Testis (tissue), 3 donors: Measurements from ENCODE around the gene MACROD2. TPM values are rescaled to one million over a fixed set of nuclear protein-coding genes. Genes with fewer than 3 reads are reported as not detected.
"Not testable (repeated sequence)": the region's sequence is repeated elsewhere in the genome, so short reads cannot be mapped to it uniquely, and the experiment has no call there.

Experiments
- DNase-seq: peaks from one replicate; pipeline ENCODE4 v3.0.0-alpha.2; 2019
- H3K27ac ChIP-seq, 2 donors: fragments of 200-600 bp; sonication (generic); one replicate each; pipeline ENCODE4 v1.5.1; 2019
- H3K27me3 ChIP-seq: fragments of 200-600 bp; sonication (generic); one replicate; pipeline ENCODE4 v1.5.1; 2019
- H3K36me3 ChIP-seq: fragments of 200-600 bp; sonication (generic); one replicate; pipeline ENCODE4 v1.5.1; 2017; ENCODE audit warnings: low read depth; ENCODE audit errors: missing control alignments
- H3K4me1 ChIP-seq: fragments of 200-600 bp; sonication (generic); one replicate; pipeline ENCODE4 v1.5.1; 2019
- H3K4me3 ChIP-seq, 2 donors: fragments of 200-600 bp; sonication (generic); one replicate each; pipeline ENCODE4 v1.5.1; 2017 to 2019
- H3K9me3 ChIP-seq: fragments of 200-600 bp; sonication (generic); one replicate; pipeline ENCODE4 v1.5.1; 2017
- POLR2A ChIP-seq: fragments of 450-650 bp; IDR thresholded peaks from one replicate; pipeline ENCODE4 v1.6.1; 2017; ENCODE audit warnings: antibody characterized with exemption, mild to moderate bottlenecking, moderate library complexity
- WGBS, 2 donors: methylation state at CpG; one replicate each; pipeline ENCODE4 v1.1.5; 2018; 5-methylcytosine and 5-hydroxymethylcytosine counted together
- intact Hi-C: fragments of 100-400 bp; cut with DNase I; formaldehyde crosslinking; loops from one replicate; pipeline ENCODE4 v1.15.1; 2023; ENCODE audit warnings: low total_unique reads
- polyA plus RNA-seq: library from polyadenylated mRNA; stranded (reverse); fragments of 350-450 nt; fragmentation: Illumina TruSeq; extraction: RNeasy Lipid Tissue Mini Kit (QIAGEN cat#74804); gene quantifications from one replicate; pipeline ENCODE4 v1.2.3, GENCODE V29; 2014; ENCODE audit warnings: low read depth, low replicate concordance; ENCODE audit not compliant: insufficient read depth
- total RNA-seq, 2 donors: library from RNA; depleted of rRNA; stranded (reverse); fragments of >200 nt; gene quantifications; one replicate each; pipeline ENCODE4 v1.2.3, GENCODE V29; 2016
- TF ChIP-seq, protein P1 (sequence below), 3 experiments: fragments of 450-650 bp in 2 of 3; fragments of 200-600 bp in 1 of 3; sonication (generic) in 1 of 3; IDR thresholded peaks; one replicate each; pipeline ENCODE4 v1.5.1; 2016 to 2019; ENCODE audit warnings: antibody characterized with exemption in 3 of 3, mild to moderate bottlenecking in 2 of 3, moderate library complexity in 1 of 3

The MACROD2 gene
- total and polyA plus RNA-seq, 3 donors from 2014 or later: 12.6 to 20.6 (median 16.8) TPM

DNA sequence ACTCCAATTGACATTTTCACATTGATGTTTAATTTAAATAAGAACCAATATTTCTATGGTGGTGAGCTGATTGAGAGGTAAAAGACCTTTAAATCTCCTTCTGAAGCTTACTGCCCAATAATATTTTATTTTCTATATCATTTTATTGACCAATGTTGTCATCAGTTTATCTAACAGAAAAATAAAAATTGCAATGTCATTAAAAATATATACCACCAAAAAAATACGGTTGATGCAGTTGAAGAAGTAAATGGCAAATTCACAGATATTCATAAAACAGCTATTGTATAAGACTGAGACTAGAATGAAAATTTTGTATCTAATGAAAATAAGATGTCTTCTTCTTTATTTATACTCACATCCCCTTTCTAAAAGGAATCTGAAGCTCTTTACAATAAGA lies 1375.1 kb downstream of the MACROD2 start:
- TF ChIP-seq POLR2A: no peak
- TF ChIP-seq, protein P1, sequence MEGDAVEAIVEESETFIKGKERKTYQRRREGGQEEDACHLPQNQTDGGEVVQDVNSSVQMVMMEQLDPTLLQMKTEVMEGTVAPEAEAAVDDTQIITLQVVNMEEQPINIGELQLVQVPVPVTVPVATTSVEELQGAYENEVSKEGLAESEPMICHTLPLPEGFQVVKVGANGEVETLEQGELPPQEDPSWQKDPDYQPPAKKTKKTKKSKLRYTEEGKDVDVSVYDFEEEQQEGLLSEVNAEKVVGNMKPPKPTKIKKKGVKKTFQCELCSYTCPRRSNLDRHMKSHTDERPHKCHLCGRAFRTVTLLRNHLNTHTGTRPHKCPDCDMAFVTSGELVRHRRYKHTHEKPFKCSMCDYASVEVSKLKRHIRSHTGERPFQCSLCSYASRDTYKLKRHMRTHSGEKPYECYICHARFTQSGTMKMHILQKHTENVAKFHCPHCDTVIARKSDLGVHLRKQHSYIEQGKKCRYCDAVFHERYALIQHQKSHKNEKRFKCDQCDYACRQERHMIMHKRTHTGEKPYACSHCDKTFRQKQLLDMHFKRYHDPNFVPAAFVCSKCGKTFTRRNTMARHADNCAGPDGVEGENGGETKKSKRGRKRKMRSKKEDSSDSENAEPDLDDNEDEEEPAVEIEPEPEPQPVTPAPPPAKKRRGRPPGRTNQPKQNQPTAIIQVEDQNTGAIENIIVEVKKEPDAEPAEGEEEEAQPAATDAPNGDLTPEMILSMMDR (IDR thresholded peaks at IDR 0.05): no peak
- no peak for DNase-seq
- intact Hi-C loops: no loop called here
- 88 to 100% methylated on average over 1 of the region's 1 CpG for WGBS, 2 donors
- Histone ChIP-seq H3K4me1 (no peaks in the 10 kb centered on the region), H3K36me3 (no peaks in the 10 kb centered on the region), H3K9me3 (no peaks in the 10 kb centered on the region), H3K27ac (no peak overlapping the region), H3K4me3 (no peak overlapping the region), H3K27me3 (no peaks in the 10 kb centered on the region)

DNA sequence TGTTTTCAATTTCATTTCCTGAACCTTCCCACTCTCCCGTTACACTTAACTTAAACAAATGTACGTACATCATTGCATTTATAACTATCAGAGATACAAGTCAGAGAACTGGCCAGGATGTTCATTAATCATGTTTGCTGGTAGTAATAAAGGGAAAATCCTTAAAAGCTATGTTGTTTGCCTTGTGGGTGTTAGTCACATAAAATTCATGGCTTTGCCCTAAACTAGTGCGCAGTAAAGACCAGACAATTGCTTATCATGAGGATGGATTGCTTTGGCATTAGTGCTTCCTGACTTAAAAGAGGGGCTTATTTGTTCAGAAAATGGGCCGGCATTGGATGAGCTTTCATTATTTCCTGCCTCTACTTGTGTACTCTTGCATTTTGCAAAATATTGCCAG lies 1379.4 kb downstream of the MACROD2 start:
- no peak overlapping the region for H3K4me3 ChIP-seq
- intact Hi-C loops: no loop called here
- DNase-seq: no peak
- H3K4me1 ChIP-seq: no peaks in the 10 kb centered on the region
- H3K27ac ChIP-seq: no peak overlapping the region
- no peaks in the 10 kb centered on the region for H3K36me3 ChIP-seq
- no peak for TF ChIP-seq POLR2A
- TF ChIP-seq, protein P1 (IDR thresholded peaks at IDR 0.05): no peak
- no peaks in the 10 kb centered on the region for H3K27me3 ChIP-seq
- 85 to 88% methylated on average over 4 of the region's 4 CpGs for WGBS, 2 donors
- H3K9me3 ChIP-seq: no peaks in the 10 kb centered on the region

DNA sequence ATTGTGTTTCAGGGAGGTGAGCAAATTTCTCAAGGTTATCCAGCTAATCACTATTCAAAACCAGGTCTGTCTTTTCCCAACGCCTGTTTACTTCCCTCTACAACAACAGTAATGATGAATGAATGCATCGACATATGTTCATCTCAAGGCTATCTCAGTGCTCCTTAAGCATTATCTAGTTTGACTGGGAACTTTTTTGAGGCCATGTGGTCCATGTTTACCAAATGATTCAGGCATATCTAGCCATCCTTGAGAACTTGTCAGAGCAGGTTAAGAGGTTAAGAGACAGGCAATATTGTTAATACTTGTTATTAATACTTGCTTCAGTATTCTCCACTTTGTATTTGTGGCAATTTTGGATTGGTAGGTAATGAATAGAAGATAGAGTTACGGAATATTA lies 1380.5 kb downstream of the MACROD2 start:
- Histone ChIP-seq H3K4me1 (no peaks in the 10 kb centered on the region), H3K27me3 (no peaks in the 10 kb centered on the region), H3K27ac (no peak overlapping the region), H3K4me3 (no peak overlapping the region), H3K36me3 (no peaks in the 10 kb centered on the region), H3K9me3 (no peaks in the 10 kb centered on the region)
- DNase-seq: no peak
- 77 to 79% methylated on average over 3 of the region's 3 CpGs for WGBS, 2 donors
- TF ChIP-seq, protein P1 (IDR thresholded peaks at IDR 0.05): no peak
- TF ChIP-seq POLR2A: no peak
- intact Hi-C loops: no loop called here

DNA sequence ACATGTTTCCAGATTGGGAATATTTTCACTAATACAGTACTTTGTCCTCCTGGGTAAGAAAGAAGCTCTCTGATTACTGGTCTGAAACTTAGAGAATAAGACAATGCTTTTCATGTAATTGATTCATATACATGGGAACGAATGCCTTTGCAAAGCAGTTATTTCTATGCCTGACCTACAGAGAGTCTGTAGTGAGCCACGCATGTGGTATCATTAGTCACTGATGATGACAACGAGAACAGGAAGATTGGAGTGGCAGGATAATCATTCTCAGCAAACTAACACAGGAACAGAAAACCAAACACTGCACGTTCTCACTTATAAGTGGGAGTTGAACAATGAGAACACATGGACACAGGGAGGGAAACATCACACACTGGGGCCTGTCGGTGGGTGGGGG lies 1382.3 kb downstream of the MACROD2 start:
- H3K4me3 ChIP-seq, H3K27ac ChIP-seq, H3K9me3 ChIP-seq, H3K4me1 ChIP-seq, DNase-seq, intact Hi-C loops, H3K27me3 ChIP-seq, H3K36me3 ChIP-seq: not testable (repeated sequence)
- 76 to 82% methylated on average over 5 of the region's 5 CpGs for WGBS, 2 donors

DNA sequence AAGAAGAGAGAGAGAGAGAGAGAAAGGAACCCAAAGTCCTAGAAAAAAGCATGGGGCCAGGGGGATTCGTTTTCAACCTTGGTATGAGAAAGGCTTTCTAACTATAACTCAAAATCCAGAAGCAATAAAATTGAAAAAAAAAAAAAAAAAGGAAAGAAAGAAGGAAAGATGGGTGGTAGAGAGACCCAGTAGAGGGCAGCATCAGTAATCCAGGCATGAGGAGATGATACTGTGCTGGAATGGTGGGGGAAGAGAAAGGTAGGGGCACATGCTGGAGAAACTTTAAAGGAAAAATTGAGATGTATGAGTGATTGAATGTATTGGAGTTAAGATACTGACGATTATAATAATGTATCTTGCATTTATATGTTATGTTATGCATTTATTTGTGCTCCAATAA lies 1382.8 kb downstream of the MACROD2 start:
- WGBS, 2 donors: 74 to 77% methylated on average over 2 of the region's 2 CpGs
- Histone ChIP-seq H3K4me1 (no peaks in the 10 kb centered on the region), H3K4me3 (no peak overlapping the region), H3K27me3 (no peaks in the 10 kb centered on the region), H3K36me3 (no peaks in the 10 kb centered on the region), H3K9me3 (no peaks in the 10 kb centered on the region), H3K27ac (no peak overlapping the region)
- no peak for TF ChIP-seq POLR2A
- intact Hi-C loops: no loop called here
- DNase-seq: no peak

DNA sequence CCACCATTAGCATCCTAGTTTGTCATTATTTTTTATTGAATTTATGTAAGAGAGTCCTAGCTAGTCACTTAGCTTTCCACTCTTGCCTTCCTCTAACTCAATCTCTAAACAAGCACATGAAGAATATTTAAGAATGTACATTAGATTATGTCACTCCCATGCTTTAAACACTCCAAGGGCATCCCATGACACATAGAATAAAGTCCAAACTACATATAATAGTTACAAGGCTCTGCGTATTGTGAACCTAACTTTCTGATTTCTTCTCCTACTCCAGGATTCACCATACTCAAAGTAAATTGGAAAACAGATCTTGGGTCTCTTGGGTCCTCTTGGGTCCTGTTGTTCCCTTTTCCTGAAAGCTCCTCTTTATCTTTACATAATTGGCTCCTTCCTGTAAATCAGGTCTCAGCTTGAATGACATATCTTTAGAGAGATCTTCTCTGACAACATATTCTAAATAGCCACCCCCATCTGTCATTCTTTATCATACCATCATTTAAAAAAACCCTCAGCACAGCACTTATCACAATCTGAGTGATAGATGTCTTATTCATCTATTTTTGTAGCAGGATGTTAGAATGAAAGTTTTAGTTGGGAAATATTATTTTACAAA lies 1384.5 kb downstream of the MACROD2 start:
- Histone ChIP-seq H3K27me3 (no peaks in the 10 kb centered on the region), H3K27ac (no peak overlapping the region), H3K4me3 (no peak overlapping the region), H3K9me3 (no peaks in the 10 kb centered on the region), H3K36me3 (no peaks in the 10 kb centered on the region), H3K4me1 (no peaks in the 10 kb centered on the region)
- TF ChIP-seq POLR2A: no peak
- TF ChIP-seq, protein P1 (IDR thresholded peaks at IDR 0.05): no peak
- 90 to 95% methylated on average over 1 of the region's 1 CpG for WGBS, 2 donors
- intact Hi-C loops: no loop called here
- DNase-seq: no peak
